Measurements from ENCODE around the gene ZNF296. TPM values are rescaled to one million over a fixed set of nuclear protein-coding genes. Genes with fewer than 3 reads are reported as not detected.

The ZNF296 gene
- total RNA-seq, 1 donor from 2014 or later: 3.0 TPM

GRCh38 chr19:45045671-45046353, 30.5 kb downstream of the ZNF296 start:
- Mint-ChIP-seq H3K9me3 (ENCODE audit: unreplicated experiment) (no peaks in the 10 kb centered on the region), H3K36me3 (ENCODE audit: low read depth, unreplicated experiment) (peaks cover 20% of the 10 kb centered on the region), H3K4me1 (ENCODE audit: low read depth, unreplicated experiment) (peaks cover 24% of the 10 kb centered on the region), H3K27me3 (ENCODE audit: low read depth, unreplicated experiment) (no peaks in the 10 kb centered on the region), H3K27ac (ENCODE audit: unreplicated experiment) (no peak overlapping the region), H3K4me3 (ENCODE audit: unreplicated experiment) (no peak overlapping the region)
- TF ChIP-seq CTCF (IDR thresholded peaks at IDR 0.05; ENCODE audit: insufficient read depth, low read depth, low read length): no peak
- no peak for TF ChIP-seq EZH2 (IDR thresholded peaks at IDR 0.05; ENCODE audit: insufficient read depth, low read length)
- DNase-seq (ENCODE audit: low read depth) (no peak), FAIRE-seq (no peak)
- Histone ChIP-seq H3K9ac (ENCODE audit: low read length) (no peak overlapping the region), H4K20me1 (ENCODE audit: insufficient read depth, low read length) (peaks cover 85% of the 10 kb centered on the region), H3K79me2 (ENCODE audit: insufficient read depth, low read length) (peaks cover 94% of the 10 kb centered on the region), H3K4me1 (ENCODE audit: insufficient read depth, low read length) (no peaks in the 10 kb centered on the region), H3K27me3 (ENCODE audit: insufficient read depth, low read length) (no peaks in the 10 kb centered on the region), H3K9me3 (ENCODE audit: insufficient read depth, low read depth, low read length) (no peaks in the 10 kb centered on the region), H3K4me2 (ENCODE audit: low read length) (no peak overlapping the region), H3K36me3 (ENCODE audit: insufficient read depth, low read length) (peaks cover 24% of the 10 kb centered on the region), H3K27ac (ENCODE audit: low read depth, low read length) (no peak overlapping the region), H3K4me3 (ENCODE audit: insufficient read depth, low read depth, low read length) (no peak overlapping the region), H2AFZ (ENCODE audit: low read depth, low read length) (no peak overlapping the region)

GRCh38 chr19:45041125-45041524, 35.2 kb downstream of the ZNF296 start:
- Histone ChIP-seq H3K4me2 (ENCODE audit: low read length) (no peak overlapping the region), H3K36me3 (ENCODE audit: insufficient read depth, low read length) (peaks cover 29% of the 10 kb centered on the region), H3K4me1 (ENCODE audit: insufficient read depth, low read length) (peaks cover 11% of the 10 kb centered on the region), H3K79me2 (ENCODE audit: insufficient read depth, low read length) (peaks cover 69% of the 10 kb centered on the region), H3K27ac (ENCODE audit: low read depth, low read length) (no peak overlapping the region), H3K27me3 (ENCODE audit: insufficient read depth, low read length) (no peaks in the 10 kb centered on the region), H3K4me3 (ENCODE audit: insufficient read depth, low read depth, low read length) (no peak overlapping the region), H3K9ac (ENCODE audit: low read length) (peak overlapping the region; percentile 2), H4K20me1 (ENCODE audit: insufficient read depth, low read length) (peaks cover 60% of the 10 kb centered on the region), H2AFZ (ENCODE audit: low read depth, low read length) (no peak overlapping the region), H3K9me3 (ENCODE audit: insufficient read depth, low read depth, low read length) (no peaks in the 10 kb centered on the region)
- TF ChIP-seq EZH2 (IDR thresholded peaks at IDR 0.05; ENCODE audit: insufficient read depth, low read length) (no peak), CTCF (IDR thresholded peaks at IDR 0.05; ENCODE audit: insufficient read depth, low read depth, low read length) (no peak)
- Mint-ChIP-seq H3K9me3 (ENCODE audit: unreplicated experiment) (no peaks in the 10 kb centered on the region), H3K36me3 (ENCODE audit: low read depth, unreplicated experiment) (peaks cover 18% of the 10 kb centered on the region), H3K27ac (ENCODE audit: unreplicated experiment) (no peak overlapping the region), H3K27me3 (ENCODE audit: low read depth, unreplicated experiment) (no peaks in the 10 kb centered on the region), H3K4me3 (ENCODE audit: unreplicated experiment) (no peak overlapping the region), H3K4me1 (ENCODE audit: low read depth, unreplicated experiment) (peaks cover 17% of the 10 kb centered on the region)
- DNase-seq (ENCODE audit: low read depth) (no peak), FAIRE-seq (no peak)
